Effector memory CD4-positive, alpha-beta T cell (primary cell): ENCODE measurements around the gene LRRC7.

Experiments used
- DNase-seq, 3 donors: peaks; one replicate each; pipeline ENCODE4 v3.0.0-alpha.2; 2020
- H3K27ac ChIP-seq: 2 replicates; pipeline ENCODE4 v1.7.0; 2013; ENCODE audit warnings: mild to moderate bottlenecking, low read length, moderate library complexity; ENCODE audit not compliant: insufficient read depth, poor library complexity, severe bottlenecking
- H3K27me3 ChIP-seq: replicated peaks from 2 replicates; pipeline ENCODE4 v1.7.0; 2013; ENCODE audit warnings: mild to moderate bottlenecking, low read length; ENCODE audit not compliant: insufficient read depth, control insufficient read depth, poor library complexity, severe bottlenecking
- H3K36me3 ChIP-seq: 2 replicates; pipeline ENCODE4 v1.7.0; 2013; ENCODE audit warnings: mild to moderate bottlenecking, low read length, moderate library complexity; ENCODE audit not compliant: control insufficient read depth, insufficient read depth
- H3K4me1 ChIP-seq: 2 replicates; pipeline ENCODE4 v1.7.0; 2013; ENCODE audit warnings: low read length, mild to moderate bottlenecking; ENCODE audit not compliant: control insufficient read depth, insufficient read depth, poor library complexity, severe bottlenecking
- H3K4me3 ChIP-seq: 2 replicates; pipeline ENCODE4 v1.7.0; 2013; ENCODE audit warnings: low read length, low read depth, mild to moderate bottlenecking; ENCODE audit not compliant: insufficient read depth, poor library complexity, severe bottlenecking
- H3K9me3 ChIP-seq: 2 replicates; pipeline ENCODE4 v1.7.0; 2013; ENCODE audit warnings: mild to moderate bottlenecking, low read length, moderate library complexity; ENCODE audit not compliant: control insufficient read depth

Gene LRRC7

GRCh38 chr1:70150444-70150843 lies 582.7 kb downstream of the LRRC7 start:
- DNase-seq, result no peak
- Histone ChIP-seq H3K4me1 (no peaks in the 10 kb centered on the region), H3K27ac (no peak overlapping the region), H3K36me3 (peaks cover 25% of the 10 kb centered on the region), H3K4me3 (no peak overlapping the region), H3K9me3 (no peaks in the 10 kb centered on the region), H3K27me3 (no peaks in the 10 kb centered on the region)

GRCh38 chr1:70153739-70154138 lies 586.0 kb downstream of the LRRC7 start:
- Histone ChIP-seq H3K27ac (no peak overlapping the region), H3K4me1 (no peaks in the 10 kb centered on the region), H3K4me3 (no peak overlapping the region), H3K36me3 (peaks cover 14% of the 10 kb centered on the region), H3K27me3 (no peaks in the 10 kb centered on the region), H3K9me3 (no peaks in the 10 kb centered on the region)
- DNase-seq, result no peak

- H3K27me3 ChIP-seq, result no peaks in the 10 kb centered on the region
- H3K9me3 ChIP-seq, result no peaks in the 10 kb centered on the region
- peaks cover 6% of the 10 kb centered on the region for H3K36me3 ChIP-seq
- no peak for DNase-seq
- H3K4me3 ChIP-seq, result no peak overlapping the region
- H3K4me1 ChIP-seq, result no peaks in the 10 kb centered on the region
- no peak overlapping the region for H3K27ac ChIP-seq
Observed at GRCh38 chr1:70156529-70157120, 588.9 kb downstream of the LRRC7 start.

- H3K9me3 ChIP-seq, result no peaks in the 10 kb centered on the region
- no peak overlapping the region for H3K4me3 ChIP-seq
- peaks cover 14% of the 10 kb centered on the region for H3K36me3 ChIP-seq
- no peaks in the 10 kb centered on the region for H3K27me3 ChIP-seq
- DNase-seq, result no peak
- H3K27ac ChIP-seq, result no peak overlapping the region
- H3K4me1 ChIP-seq, result no peaks in the 10 kb centered on the region
Observed at GRCh38 chr1:70164350-70164749, 596.6 kb downstream of the LRRC7 start.

- Histone ChIP-seq H3K9me3 (no peaks in the 10 kb centered on the region), H3K4me1 (no peaks in the 10 kb centered on the region), H3K27me3 (no peaks in the 10 kb centered on the region), H3K27ac (no peak overlapping the region), H3K4me3 (no peak overlapping the region), H3K36me3 (peaks cover 14% of the 10 kb centered on the region)
- DNase-seq, result no peak
Observed at GRCh38 chr1:70168283-70168682, 600.6 kb downstream of the LRRC7 start.

- Histone ChIP-seq H3K9me3 (no peaks in the 10 kb centered on the region), H3K27ac (no peak overlapping the region), H3K4me3 (no peak overlapping the region), H3K4me1 (no peaks in the 10 kb centered on the region), H3K27me3 (no peaks in the 10 kb centered on the region), H3K36me3 (peaks cover 14% of the 10 kb centered on the region)
- no peak for DNase-seq
Observed at GRCh38 chr1:70169018-70169839, 601.5 kb downstream of the LRRC7 start.

- Histone ChIP-seq H3K36me3 (peaks cover 12% of the 10 kb centered on the region), H3K9me3 (no peaks in the 10 kb centered on the region)
Observed at GRCh38 chr1:70171512-70171911, 603.8 kb downstream of the LRRC7 start.

More at GRCh38 chr1:70171512-70171911, 603.8 kb downstream of the LRRC7 start:
- H3K4me3 ChIP-seq, result no peak overlapping the region
- no peak for DNase-seq
- no peaks in the 10 kb centered on the region for H3K27me3 ChIP-seq
- H3K4me1 ChIP-seq, result no peaks in the 10 kb centered on the region
- H3K27ac ChIP-seq, result no peak overlapping the region
